GM19043 (cell line): Measurements from ENCODE around the gene AHNAK2.

Experiments used
- ATAC-seq: cut with Tn5 transposase; IDR thresholded peaks from one replicate; pipeline ENCODE4 v1.9.1; 2021; ENCODE audit warnings: low read depth; ENCODE audit not compliant: unreplicated experiment

Gene AHNAK2

DNA sequence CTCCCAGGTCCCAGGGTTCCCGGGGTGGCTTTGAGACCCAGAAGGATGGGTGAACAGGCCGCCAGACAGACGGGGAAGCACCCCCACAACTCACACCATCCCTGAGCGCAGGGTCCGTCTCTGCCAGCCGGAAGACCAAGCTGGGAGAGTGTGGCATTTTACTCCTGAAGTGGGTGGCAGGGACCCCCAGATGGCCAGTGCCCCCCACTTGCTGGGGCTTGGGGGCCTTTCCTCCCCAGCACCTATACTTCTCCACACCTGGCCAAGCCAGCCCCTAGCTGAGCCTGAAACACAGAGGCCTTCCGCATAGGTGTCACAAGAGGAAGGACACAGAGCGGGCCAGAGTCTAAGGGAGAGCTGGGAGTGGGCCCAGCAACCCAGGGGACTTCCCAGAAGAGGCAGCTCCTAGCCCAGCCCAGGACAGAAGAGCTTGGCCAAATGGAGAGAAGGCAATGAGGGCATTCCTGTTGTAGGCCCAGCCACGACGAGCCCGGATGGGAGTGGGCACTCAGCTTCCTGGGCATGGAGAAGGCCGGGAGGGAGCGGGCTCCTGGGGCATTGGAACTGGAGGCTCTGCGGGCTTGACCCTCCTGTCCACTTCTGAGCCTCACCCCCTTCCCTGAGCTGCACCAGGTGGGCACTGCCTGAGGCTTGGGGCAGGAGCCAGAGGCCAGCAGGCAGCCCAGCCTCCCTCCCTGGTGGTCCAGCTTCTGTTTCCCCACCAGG lies 3.3 kb downstream of the AHNAK2 start:
- no peak for ATAC-seq

DNA sequence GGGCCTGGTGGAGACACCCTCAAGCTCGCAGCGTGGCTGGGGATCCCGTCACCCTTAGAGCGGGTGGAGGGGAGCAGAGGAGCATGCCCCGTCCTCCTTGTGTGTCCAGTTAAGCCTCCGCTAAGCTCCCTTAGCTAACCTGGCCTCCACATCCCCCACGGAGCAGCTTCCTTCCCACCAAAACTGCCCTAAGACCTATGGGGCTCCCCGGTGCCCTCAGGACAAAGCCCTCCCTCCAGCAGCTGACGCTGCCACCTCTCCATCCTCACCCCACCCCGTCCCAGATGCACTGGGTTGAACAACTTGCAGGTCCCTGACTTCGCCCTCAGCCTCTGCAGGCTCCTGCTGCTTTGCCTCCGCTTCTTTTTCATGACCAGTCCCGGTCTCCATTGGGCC lies 4.0 kb downstream of the AHNAK2 start:
- no peak for ATAC-seq

DNA sequence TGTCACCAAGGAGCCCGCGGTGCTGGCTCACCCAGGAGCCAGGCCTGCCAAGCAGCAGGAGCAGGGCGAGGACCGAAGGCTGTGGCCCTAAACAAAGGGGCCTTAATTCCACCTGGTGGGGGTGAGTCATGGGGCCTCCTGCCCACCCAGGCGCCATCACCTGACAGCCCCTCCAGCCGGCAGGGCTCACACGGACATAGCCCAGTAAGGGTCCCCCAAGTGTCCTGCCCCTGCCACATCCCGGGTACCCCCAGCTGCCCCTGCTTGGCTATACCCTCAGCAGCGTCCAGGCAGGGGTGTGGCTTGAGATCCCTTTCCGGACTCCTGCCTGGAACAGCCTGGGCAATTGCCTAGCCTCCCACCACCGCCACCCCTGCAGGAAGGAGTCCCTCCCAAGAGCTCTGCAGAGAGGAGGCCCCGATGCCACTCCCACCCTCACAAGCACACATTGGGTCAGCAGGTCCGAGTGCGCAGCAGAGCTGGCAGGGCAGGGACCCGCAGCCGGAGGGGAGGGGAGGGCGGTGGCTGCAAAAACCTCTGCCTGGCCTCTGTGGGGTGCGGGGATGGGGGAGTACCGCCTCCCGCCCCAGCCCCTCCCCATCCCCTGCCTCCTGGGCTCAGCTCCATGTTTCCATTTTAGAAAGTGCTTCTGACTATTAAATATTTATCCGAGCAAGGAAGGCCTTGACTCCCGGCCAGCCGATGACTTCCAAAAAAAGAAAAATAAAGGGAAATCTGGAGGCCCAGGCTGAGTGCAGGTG lies 4.6 kb downstream of the AHNAK2 start:
- ATAC-seq = no peak

DNA sequence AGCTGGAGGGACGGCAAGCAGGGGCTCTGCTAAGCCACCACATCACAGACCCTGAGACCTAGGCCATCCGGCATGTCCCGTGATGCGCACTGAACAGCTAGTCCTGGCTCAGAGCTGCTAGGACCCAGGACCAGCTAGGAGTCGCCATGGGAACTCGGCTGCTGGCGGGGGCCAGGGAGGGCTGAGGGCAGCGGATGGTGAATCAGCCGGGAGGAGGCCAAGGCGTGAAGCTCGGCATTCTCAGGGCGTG lies 5.1 kb downstream of the AHNAK2 start:
- ATAC-seq = no peak

DNA sequence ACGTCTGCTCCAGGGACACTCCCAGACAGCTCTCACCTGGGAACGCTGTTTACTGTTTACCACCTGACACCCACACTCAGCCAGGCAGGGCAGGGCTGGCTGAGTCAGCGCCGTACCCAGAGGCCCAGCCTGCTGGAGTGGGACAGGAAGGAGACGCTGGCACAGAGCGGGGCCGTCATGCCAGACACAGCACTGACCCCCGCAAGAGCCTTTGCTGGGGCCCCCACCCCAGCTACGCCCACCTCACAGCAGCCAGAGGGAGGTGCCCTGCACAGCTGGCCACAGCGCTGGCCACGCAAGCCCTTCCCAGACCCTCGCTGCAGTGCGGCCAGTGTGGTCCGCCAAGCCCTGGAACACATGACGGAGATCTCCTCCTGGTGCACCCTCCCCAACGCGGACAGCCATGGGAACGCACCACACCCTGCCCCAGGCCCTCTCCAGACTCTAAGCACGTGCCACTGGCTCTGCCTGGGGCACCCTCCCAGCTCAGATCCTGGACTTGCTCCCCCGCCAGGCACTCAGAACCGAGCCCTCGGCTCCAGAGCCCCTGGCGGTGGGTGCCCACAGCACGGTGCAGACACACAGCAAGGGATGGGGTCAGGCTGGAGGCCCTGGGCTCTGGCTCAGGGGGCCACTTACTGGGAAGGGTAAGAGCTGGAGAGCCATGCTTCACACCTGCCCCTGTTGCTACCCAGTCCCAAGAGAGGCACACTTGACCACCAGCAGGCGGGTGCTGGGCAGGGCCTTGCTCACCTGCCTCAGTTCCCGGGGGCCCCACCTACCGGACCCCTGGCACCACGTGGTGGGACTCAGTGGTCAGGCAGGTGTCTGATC lies 5.7 kb downstream of the AHNAK2 start:
- ATAC-seq = no peak

DNA sequence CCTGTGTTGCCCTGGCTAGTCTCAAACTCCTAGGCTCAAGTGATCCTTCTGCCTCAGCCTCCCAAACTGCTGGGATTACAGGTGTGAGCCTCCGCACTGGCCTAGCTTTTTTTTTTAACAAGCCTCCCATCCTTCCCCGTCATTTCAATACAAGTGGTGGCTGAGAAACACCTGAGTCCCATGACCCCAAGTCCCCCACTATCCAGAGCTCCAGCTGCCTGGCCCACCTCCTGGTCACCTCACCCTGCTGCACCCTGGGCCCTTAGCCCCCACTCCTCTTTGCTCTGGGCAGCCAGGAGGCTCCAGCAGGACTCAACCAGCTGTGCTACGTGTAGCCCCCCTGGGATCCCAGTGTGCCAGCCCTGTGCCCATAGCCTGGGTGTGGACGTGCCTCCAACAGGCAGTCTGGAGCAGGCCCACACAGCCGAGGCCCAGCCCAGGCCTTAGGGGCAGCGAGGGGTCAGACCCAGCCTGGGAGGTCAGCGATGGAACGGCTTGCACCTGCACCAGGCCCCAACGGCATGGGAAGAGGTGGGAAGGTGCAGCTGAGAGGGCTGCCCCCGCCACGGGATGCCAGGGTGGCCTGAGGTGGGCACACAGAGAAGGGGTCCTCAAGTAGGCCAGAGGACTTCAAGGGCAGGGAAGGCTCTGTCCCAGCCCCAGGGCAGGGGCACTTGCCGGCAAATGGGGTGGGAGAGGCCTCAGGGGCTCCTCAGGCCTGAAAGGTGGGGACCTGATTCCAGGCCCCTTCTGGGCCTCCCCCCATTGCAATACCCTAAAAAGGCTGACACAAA lies 6.5 kb downstream of the AHNAK2 start:
- no peak for ATAC-seq

DNA sequence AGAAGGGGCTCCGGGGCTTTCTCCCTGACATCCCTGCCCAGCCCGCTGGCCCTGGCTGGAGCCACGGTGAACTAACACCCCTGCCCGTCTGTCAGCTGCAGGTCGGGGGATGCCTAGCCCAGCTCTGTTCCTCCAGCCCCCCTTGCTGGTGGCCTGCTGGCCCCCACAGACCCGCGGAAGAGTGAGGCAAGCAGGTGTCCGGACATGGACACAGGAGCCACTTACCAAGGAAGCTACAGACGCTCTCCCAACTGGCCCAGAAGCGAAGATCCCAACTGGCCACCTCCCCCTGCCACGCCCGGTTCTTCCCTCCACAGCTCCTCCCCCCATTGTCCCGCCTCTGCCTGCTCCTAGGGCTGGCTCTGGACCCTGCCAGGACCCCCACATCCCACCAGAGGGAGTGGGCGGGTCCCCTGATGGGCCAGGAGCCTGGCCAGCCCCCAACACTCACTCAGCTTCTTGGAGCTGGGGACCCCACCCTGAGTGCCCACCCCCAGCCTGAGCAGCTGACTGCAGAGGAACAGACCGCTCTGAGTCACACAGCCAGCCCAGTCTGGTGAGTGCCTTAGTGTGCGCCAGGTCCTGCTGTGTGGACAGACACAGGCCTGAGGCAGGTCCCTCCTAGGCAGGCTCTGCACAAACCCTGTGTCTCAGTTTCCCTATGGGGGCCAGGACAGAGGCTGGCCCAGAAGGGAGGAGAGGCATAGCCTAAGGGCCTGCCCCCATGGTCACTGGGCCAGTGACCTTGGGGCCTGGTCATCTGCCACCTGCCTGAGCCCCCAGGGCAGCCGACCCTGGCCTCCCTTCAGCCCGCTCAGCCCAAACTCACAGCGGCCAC lies 7.7 kb downstream of the AHNAK2 start:
- ATAC-seq = no peak

DNA sequence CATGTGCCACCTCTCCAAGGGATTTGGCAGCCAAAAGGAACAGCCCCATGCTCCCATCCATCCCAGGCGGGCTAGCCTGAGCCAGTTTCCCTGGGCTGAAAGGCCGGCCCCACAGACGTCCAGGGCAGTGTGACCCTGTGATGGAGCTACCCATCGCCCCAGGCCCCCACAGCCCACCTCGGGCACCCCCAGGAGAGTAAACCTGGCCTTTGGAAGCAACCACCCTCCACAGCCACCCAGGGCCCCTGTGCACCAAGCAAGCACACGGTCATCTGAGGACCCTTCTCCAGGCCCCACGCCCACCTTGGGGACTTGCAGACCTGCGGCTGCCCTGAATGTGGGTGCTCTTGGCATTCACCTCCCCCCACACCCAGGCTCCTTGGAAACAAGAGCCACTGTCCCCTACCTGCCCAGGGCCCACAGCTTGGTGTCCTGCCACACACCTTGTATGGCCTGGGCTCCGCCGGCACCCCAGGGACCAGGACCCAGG lies 8.4 kb downstream of the AHNAK2 start:
- ATAC-seq = no peak

DNA sequence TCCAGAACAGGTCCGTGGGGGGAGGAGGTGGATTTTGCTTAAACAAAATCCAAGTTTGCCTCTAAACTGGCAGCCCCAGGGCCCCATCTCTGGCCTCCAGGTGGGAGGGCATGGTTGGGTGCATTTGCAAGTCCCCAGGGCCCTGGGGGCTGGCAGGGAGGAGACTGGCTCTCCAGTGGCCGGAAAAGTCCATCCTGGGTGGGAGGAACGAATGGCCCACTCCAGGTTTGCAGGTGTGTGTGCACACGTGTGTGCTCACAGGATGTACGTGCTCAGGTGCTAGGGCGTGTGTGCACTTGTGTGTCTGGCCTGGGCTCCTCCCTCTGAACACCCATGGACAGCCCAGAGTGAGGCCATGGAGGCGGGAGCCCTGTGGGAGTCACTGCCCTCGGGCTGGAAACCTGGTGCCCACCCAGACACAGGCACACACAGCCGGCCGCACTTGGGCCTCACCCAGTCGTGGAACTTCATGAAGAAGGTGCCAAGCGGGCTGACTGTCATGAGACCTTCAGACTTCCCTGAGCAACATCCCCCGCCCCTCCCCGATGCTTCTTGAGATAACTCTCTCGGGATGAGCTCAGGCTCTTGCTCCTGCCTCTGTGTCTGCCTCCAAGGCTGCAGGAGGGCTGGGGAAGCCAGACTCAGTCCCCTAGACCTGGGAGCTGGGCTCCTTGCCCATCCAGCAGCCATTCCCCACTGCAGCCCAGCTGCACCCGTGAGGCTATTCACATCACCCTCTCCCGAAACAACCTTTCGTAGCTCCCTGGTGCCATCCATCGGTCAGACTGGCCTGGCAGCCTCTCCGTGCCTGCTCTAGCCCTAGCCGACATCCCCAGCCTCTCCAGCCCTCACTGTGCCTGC lies 9.4 kb downstream of the AHNAK2 start:
- no peak for ATAC-seq

DNA sequence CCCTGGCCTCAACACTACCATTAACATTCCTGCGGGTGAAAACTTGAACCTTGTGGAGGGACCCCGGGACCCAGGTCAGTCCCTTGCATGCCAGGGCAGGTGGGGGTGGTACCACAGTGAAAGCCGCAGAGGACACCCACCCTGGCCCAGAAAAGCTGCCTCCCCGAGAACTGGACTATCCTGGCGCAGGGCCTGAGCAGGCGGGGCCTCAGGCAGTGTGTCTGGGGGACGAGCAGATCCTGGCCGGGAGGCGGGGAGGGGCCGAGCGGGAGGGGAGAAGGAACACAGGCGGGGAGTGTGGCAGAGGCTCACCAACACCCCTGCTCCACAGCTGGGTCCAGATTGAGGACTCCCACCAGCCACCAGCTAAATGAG lies 10.0 kb downstream of the AHNAK2 start:
- no peak for ATAC-seq

DNA sequence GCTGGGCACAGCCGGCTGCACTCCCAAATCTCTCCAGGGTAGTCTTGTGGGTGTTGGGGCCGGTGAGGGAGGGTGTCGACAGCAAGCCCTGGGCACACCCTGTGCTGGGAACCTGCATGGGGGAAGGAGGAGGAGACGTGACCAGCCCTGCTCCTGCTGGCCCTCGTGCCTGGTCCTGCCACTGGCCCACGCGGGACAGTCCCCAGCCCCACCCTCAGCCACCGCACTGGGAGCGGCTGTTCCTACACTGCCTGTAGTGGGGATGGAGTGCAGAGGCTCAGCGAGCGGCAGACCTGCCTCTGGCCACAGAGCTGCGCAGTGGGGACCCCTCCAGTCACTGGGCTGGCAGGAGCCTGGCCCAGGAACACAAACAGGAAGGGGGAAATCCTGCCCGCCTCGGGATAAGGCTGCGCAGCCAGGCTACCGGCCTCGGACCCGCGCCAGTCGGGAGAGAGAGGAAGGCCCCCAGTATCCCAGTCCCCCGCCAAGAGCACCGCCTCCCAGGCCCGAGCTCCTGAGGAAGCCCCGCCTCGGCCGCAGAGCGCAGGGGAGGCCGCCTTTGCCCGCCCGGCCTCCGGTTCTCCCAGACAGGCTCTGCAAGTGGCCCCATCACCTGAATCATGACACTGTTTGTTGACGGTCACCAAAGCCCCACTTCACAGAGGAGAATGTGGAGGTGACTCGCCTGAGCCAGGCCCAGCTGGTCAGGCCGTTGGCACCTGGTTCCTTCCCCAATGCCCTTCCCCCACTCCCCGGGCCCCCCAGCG lies 10.6 kb downstream of the AHNAK2 start:
- ATAC-seq = no peak

DNA sequence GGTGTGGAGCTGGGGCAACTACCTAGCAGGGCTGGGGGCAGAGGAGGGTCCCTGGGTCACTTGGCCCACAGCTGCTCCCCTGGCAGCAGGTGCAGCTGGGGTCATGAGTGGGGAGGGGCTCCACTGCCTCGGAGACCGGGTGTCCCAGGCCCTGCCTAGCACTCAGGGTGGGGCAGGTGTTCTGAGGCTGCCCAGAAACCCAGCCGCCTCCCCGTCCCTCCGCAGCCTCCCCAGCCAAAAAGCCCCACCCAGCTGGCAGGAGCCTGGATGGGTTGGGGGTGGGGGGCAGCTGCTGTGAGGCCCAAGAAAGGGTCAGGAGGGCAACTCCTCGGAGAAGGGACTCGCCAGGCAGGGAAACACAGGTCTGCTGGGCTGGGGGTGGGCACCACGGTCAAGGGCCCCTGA lies 11.2 kb downstream of the AHNAK2 start:
- ATAC-seq = no peak

DNA sequence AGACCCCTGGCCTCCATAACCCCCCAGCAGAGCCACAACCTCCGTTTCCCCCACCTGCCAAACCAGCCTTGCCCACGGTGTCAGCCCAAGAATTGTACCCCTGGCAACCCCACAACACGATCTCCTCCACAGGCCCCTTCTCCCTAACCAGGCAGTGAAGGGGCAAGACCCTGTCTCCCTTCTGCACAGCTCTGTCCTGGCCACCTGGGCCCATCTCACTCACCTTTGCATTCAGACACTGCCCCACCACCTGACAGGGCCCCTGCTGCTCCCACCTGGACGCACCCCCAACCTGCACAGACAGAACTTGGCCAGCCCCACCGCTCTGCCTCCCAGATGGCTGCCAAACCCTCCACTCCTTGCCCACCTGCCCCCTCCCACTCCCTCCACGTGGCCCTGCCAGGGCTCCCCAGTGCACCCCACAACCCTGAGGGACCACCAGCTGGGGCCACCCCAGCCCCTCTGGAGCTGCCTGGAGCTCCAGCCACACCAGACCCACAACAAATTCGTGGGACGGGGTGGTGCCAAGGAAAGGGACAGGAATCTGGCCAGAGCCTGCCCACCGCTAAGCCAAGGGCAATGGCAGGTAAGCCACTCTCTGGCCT lies 11.8 kb downstream of the AHNAK2 start:
- no peak for ATAC-seq

DNA sequence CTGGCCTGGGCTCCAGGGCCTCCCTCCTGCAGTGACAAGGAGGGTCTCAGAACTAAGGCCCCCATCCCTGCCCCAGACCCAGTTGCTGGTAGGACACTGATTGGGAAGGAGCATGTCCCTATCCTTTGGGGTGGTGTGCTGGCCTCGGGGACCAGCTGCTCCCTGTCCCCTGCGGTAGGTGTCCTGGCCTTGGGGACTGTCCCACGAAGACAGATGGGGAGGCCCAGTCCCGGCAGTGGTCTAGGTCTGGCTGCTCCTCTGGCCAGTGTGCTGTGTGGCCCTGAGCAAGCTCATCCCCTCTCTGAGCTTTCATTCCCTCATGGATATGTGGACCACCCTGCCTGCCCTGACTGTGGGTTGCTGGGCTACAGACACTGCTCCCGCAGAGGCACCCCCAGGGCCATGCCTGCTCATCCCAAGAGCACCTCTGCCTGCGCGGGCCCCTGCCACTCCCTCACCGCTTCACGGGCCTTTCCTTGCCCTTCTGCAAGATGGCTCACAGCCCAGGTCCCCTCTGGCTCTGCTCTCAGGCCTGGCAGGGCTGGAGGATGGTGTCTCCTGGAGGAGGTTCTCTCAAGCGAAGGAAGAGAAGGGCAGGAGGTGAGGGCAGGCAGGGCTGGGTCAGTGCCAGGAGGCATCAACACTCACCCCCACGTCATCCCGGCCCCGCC lies 12.5 kb downstream of the AHNAK2 start:
- no peak for ATAC-seq

DNA sequence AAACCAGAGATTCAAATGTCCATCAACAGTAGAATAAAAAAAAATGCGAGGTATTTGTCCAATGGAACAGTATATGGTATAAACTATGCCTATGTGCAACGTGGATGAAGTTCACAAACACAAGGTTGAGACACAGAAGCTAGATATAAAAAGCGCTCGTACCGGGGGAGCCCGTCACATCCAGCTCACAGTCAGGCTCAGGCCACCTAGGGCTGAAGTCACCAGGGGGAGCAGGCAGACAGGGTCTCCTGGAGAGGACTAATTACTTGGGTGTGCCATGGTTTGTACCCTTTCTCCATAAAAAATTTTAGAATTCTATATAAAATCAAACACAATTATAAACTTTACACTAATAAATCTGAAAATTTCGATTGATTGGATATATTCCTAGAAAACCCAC lies 13.6 kb downstream of the AHNAK2 start:
- no peak for ATAC-seq

DNA sequence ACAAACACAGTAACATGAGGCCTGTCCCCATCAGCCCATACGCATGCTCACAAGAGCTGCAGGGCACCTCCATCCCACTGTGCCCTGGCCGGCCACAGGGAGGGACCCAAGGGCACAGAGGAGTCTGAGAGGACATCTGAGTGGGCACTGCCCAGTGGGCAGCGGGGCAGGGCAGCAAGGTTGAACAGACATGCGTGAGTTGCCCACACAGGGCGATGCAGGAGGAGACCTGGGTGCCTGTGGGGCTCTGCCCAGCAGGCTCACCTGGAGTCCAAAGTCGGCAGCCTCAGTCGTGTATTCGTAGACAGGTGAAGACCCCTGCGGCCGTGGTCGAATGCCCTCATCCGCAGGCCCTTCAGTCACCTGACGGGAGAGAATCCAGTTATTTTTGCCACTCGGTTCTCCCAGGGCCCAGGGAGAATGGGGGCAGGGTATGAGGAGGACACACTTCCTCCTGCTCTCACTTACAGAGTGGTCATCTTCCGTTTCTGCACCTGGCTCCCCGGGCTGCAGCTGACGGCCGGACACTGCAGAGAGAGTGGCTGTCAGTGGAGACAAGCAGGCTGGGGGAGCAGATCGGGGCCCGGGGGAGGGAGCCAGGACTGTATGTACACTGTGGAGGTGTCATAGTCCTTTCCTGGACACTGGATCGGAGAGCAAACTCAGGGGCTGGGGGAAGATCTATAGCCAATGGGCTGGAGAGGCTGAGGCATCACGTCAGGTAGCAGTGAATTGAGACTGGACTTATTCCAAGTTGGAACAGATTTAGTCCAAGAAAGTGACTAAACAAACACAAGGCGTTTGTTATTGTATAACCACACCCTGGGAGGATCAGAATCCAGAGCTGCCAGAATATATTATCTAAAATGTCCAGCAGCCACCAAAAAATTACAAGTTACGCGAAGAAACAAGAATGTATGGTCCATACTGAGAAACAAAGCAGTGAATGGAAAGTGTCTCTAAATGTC lies 20.7 kb downstream of the AHNAK2 start:
- ATAC-seq = no peak
